Fibroblast of lung (primary cell): ENCODE measurements around the gene SIPA1L3. TPM values are rescaled to one million over a fixed set of nuclear protein-coding genes. Genes with fewer than 3 reads are reported as not detected.
"Not testable (repeated sequence)": the region's sequence is repeated elsewhere in the genome, so short reads cannot be mapped to it uniquely, and the experiment has no call there.

ENCODE experiments used
- DNase-seq, 2 donors: peaks; one replicate each; pipeline versions ENCODE4 v3.0.0 to v3.0.0-alpha.2; 2010; ENCODE audit warnings: low read depth in 2 of 2
- H2AFZ ChIP-seq: 2 replicates; pipeline ENCODE4 v1.5.1; 2012; ENCODE audit warnings: low read length, control low read depth, inconsistent platforms
- H3K27ac ChIP-seq: 2 replicates; pipeline ENCODE4 v1.5.1; 2011; ENCODE audit warnings: low read length, control low read depth; ENCODE audit not compliant: insufficient read depth
- H3K27me3 ChIP-seq: 2 replicates; pipeline ENCODE4 v1.5.1; 2011; ENCODE audit warnings: mild to moderate bottlenecking, low read length; ENCODE audit not compliant: control insufficient read depth, insufficient read depth
- H3K36me3 ChIP-seq: 2 replicates; pipeline ENCODE4 v1.5.1; 2011; ENCODE audit warnings: low read length; ENCODE audit not compliant: control insufficient read depth, insufficient read depth
- H3K4me1 ChIP-seq: 2 replicates; pipeline ENCODE4 v1.5.1; 2011; ENCODE audit warnings: low read length; ENCODE audit not compliant: control insufficient read depth, insufficient read depth; ENCODE audit errors: extremely low read depth
- H3K4me2 ChIP-seq: 2 replicates; pipeline ENCODE4 v1.5.1; 2011; ENCODE audit warnings: low read length, control low read depth; ENCODE audit not compliant: insufficient read depth; ENCODE audit errors: extremely low read depth
- H3K4me3 ChIP-seq, 4 experiments: fragments of 200-600 bp in 1 of 4; sonication (generic) in 1 of 4; replicated peaks in 1 of 4; 2 replicates each; pipeline ENCODE4 v1.5.1; 2011 to 2016; ENCODE audit warnings: low read length in 4 of 4, low read depth in 3 of 4, mild to moderate bottlenecking in 3 of 4, control low read depth in 2 of 4, inconsistent platforms in 1 of 4, mixed read lengths in 1 of 4; ENCODE audit not compliant: insufficient read depth in 1 of 4; ENCODE audit errors: control extremely low read depth in 1 of 4
- H3K79me2 ChIP-seq: 2 replicates; pipeline ENCODE4 v1.5.1; 2012; ENCODE audit warnings: mild to moderate bottlenecking, low read length, inconsistent platforms; ENCODE audit not compliant: control insufficient read depth, insufficient read depth
- H3K9ac ChIP-seq: 2 replicates; pipeline ENCODE4 v1.5.1; 2011; ENCODE audit warnings: mild to moderate bottlenecking, low read length, control low read depth; ENCODE audit not compliant: insufficient read depth
- H3K9me3 ChIP-seq: 2 replicates; pipeline ENCODE4 v1.5.1; 2012; ENCODE audit warnings: low read depth, low read length; ENCODE audit not compliant: control insufficient read depth, insufficient read depth
- H4K20me1 ChIP-seq: 2 replicates; pipeline ENCODE4 v1.5.1; 2011; ENCODE audit warnings: low read length; ENCODE audit not compliant: control insufficient read depth, insufficient read depth; ENCODE audit errors: extremely low read depth
- CTCF ChIP-seq, 2 donors: IDR thresholded peaks in 1 of 2; conservative IDR thresholded peaks in 1 of 2; 1 replicate in 1 of 2; 2 replicates in 1 of 2; pipeline ENCODE4 v1.5.1; 2011 to 2012; ENCODE audit warnings: low read length in 2 of 2, control low read depth in 1 of 2, inconsistent platforms in 1 of 2, low read depth in 1 of 2, mild to moderate bottlenecking in 1 of 2
- EZH2 ChIP-seq: IDR thresholded peaks from 2 replicates; pipeline ENCODE4 v1.5.1; 2012; ENCODE audit warnings: low read length, control low read depth, mild to moderate bottlenecking; ENCODE audit errors: missing control alignments
- polyA plus RNA-seq, 2 donors: library from polyadenylated mRNA; depleted of rRNA in 1 of 2; stranded (reverse) in 1 of 2; unstranded in 1 of 2; fragments of >200 nt; gene quantifications; 2 replicates each; pipeline ENCODE4 v1.2.1, GENCODE V29; 2011 to 2012; ENCODE audit warnings: missing spikeins in 1 of 2
- total RNA-seq: library from RNA; depleted of rRNA; stranded (reverse); fragments of >200 nt; gene quantifications from 2 replicates; pipeline ENCODE4 v1.2.1, GENCODE V29; 2014

SIPA1L3 gene
- total and polyA plus RNA-seq, 2 donors (not counting 1 experiment from before 2014, with no cell fraction given): 3.7 to 10.1 TPM

- TF ChIP-seq EZH2 (no peak), CTCF (conservative IDR thresholded peaks at IDR 0.05 in 1 of 2, IDR thresholded peaks at IDR 0.05 in 1 of 2; ENCODE audit: low read depth in 1 of 2, low read length in 2 of 2) (no peak)
- no peaks in the 10 kb centered on the region for H3K36me3 ChIP-seq
- H3K4me2 ChIP-seq: no peak overlapping the region
- no peaks in the 10 kb centered on the region for H3K27me3 ChIP-seq
- H3K4me3 ChIP-seq: no peak overlapping the region
- no peak overlapping the region for H3K9ac ChIP-seq
- H3K4me1 ChIP-seq: peaks cover 4% of the 10 kb centered on the region
- peak; percentile 35 to 43 for DNase-seq
- no peaks in the 10 kb centered on the region for H3K9me3 ChIP-seq
- H3K27ac ChIP-seq: no peak overlapping the region
- H3K79me2 ChIP-seq: peaks cover 2% of the 10 kb centered on the region
- no peak overlapping the region for H2AFZ ChIP-seq
- H4K20me1 ChIP-seq: no peaks in the 10 kb centered on the region
These were observed 156.2 kb downstream of the SIPA1L3 start for GRCh38 chr19:38062959-38063761.

GRCh38 chr19:38063928-38064327 lies 156.9 kb downstream of the SIPA1L3 start:
- no peak overlapping the region for H3K27ac ChIP-seq
- H3K36me3 ChIP-seq: no peaks in the 10 kb centered on the region
- DNase-seq: no peak
- H3K4me3 ChIP-seq: no peak overlapping the region
- H2AFZ ChIP-seq: no peak overlapping the region
- no peak overlapping the region for H3K4me2 ChIP-seq
- no peaks in the 10 kb centered on the region for H4K20me1 ChIP-seq
- TF ChIP-seq CTCF (conservative IDR thresholded peaks at IDR 0.05 in 1 of 2, IDR thresholded peaks at IDR 0.05 in 1 of 2; ENCODE audit: low read depth in 1 of 2, low read length in 2 of 2) (no peak), EZH2 (no peak)
- H3K4me1 ChIP-seq: peaks cover 4% of the 10 kb centered on the region
- no peak overlapping the region for H3K9ac ChIP-seq
- no peaks in the 10 kb centered on the region for H3K9me3 ChIP-seq
- no peaks in the 10 kb centered on the region for H3K27me3 ChIP-seq
- peaks cover 2% of the 10 kb centered on the region for H3K79me2 ChIP-seq

- Histone ChIP-seq H3K36me3 (no peaks in the 10 kb centered on the region), H3K9ac (no peak overlapping the region), H2AFZ (no peak overlapping the region), H4K20me1 (no peaks in the 10 kb centered on the region), H3K4me2 (no peak overlapping the region), H3K4me1 (peaks cover 4% of the 10 kb centered on the region), H3K4me3 (no peak overlapping the region), H3K79me2 (peaks cover 2% of the 10 kb centered on the region), H3K9me3 (no peaks in the 10 kb centered on the region), H3K27ac (no peak overlapping the region), H3K27me3 (no peaks in the 10 kb centered on the region)
- no peak for DNase-seq
- TF ChIP-seq EZH2 (no peak), CTCF (conservative IDR thresholded peaks at IDR 0.05 in 1 of 2, IDR thresholded peaks at IDR 0.05 in 1 of 2; ENCODE audit: low read depth in 1 of 2, low read length in 2 of 2) (no peak)
These were observed 157.8 kb downstream of the SIPA1L3 start for GRCh38 chr19:38064661-38065425.

- not testable (repeated sequence) for DNase-seq, H3K79me2 ChIP-seq, H3K4me3 ChIP-seq, H3K9me3 ChIP-seq, H2AFZ ChIP-seq, H3K27me3 ChIP-seq, H3K4me1 ChIP-seq, H3K9ac ChIP-seq, H3K27ac ChIP-seq, H3K4me2 ChIP-seq, H3K36me3 ChIP-seq, H4K20me1 ChIP-seq
These were observed 158.8 kb downstream of the SIPA1L3 start for GRCh38 chr19:38065775-38066174.
